Measurements from ENCODE around the gene MIDN.

MIDN gene

GRCh38 chr19:1219786-1220476 is 28.5 kb upstream of the MIDN start:
- TF ChIP-seq CTCF (IDR thresholded peaks at IDR 0.05) = no peak
- no peaks in the 10 kb centered on the region for H3K9me3 ChIP-seq
- H3K4me3 ChIP-seq (ENCODE audit: low read depth in 1 of 2, low read length in 1 of 2) = no peak overlapping the region
- H3K27me3 ChIP-seq = no peaks in the 10 kb centered on the region
- no peak overlapping the region for H3K27ac ChIP-seq
- H3K36me3 ChIP-seq = peaks cover 56% of the 10 kb centered on the region
- H3K4me1 ChIP-seq (ENCODE audit: control insufficient read depth in 1 of 2, insufficient read depth in 1 of 2, low read depth in 1 of 2, low read length in 1 of 2) = no peaks in the 10 kb centered on the region

- H3K27ac ChIP-seq = no peak overlapping the region
- no peaks in the 10 kb centered on the region for H3K27me3 ChIP-seq
- H3K4me3 ChIP-seq (ENCODE audit: low read depth in 1 of 2, low read length in 1 of 2) = no peak overlapping the region
- no peaks in the 10 kb centered on the region for H3K4me1 ChIP-seq (ENCODE audit: control insufficient read depth in 1 of 2, insufficient read depth in 1 of 2, low read depth in 1 of 2, low read length in 1 of 2)
- H3K9me3 ChIP-seq = no peaks in the 10 kb centered on the region
- no peak for TF ChIP-seq CTCF (IDR thresholded peaks at IDR 0.05)
- peaks cover 61% of the 10 kb centered on the region for H3K36me3 ChIP-seq
These were observed 27.9 kb upstream of the MIDN start for GRCh38 chr19:1220477-1220930.

- peak; percentile 20 for TF ChIP-seq CTCF (IDR thresholded peaks at IDR 0.05)
- Histone ChIP-seq H3K4me3 (ENCODE audit: low read depth in 1 of 2, low read length in 1 of 2) (no peak overlapping the region), H3K27me3 (no peaks in the 10 kb centered on the region), H3K4me1 (ENCODE audit: control insufficient read depth in 1 of 2, insufficient read depth in 1 of 2, low read depth in 1 of 2, low read length in 1 of 2) (no peaks in the 10 kb centered on the region), H3K27ac (no peak overlapping the region), H3K36me3 (peaks cover 66% of the 10 kb centered on the region), H3K9me3 (no peaks in the 10 kb centered on the region)
These were observed 27.1 kb upstream of the MIDN start for GRCh38 chr19:1220976-1221903.

- no peak overlapping the region for H3K27ac ChIP-seq
- no peak overlapping the region for H3K4me3 ChIP-seq (ENCODE audit: low read depth in 1 of 2, low read length in 1 of 2)
- H3K9me3 ChIP-seq = no peaks in the 10 kb centered on the region
- no peaks in the 10 kb centered on the region for H3K4me1 ChIP-seq (ENCODE audit: control insufficient read depth in 1 of 2, insufficient read depth in 1 of 2, low read depth in 1 of 2, low read length in 1 of 2)
- H3K36me3 ChIP-seq = peaks cover 71% of the 10 kb centered on the region
- no peak for TF ChIP-seq CTCF (IDR thresholded peaks at IDR 0.05)
- no peaks in the 10 kb centered on the region for H3K27me3 ChIP-seq
These were observed 26.5 kb upstream of the MIDN start for GRCh38 chr19:1221904-1222255.

GRCh38 chr19:1222394-1222793 is 26.0 kb upstream of the MIDN start:
- Histone ChIP-seq H3K4me1 (ENCODE audit: control insufficient read depth in 1 of 2, insufficient read depth in 1 of 2, low read depth in 1 of 2, low read length in 1 of 2) (no peaks in the 10 kb centered on the region), H3K27ac (no peak overlapping the region), H3K9me3 (no peaks in the 10 kb centered on the region), H3K36me3 (peaks cover 76% of the 10 kb centered on the region), H3K27me3 (no peaks in the 10 kb centered on the region), H3K4me3 (ENCODE audit: low read depth in 1 of 2, low read length in 1 of 2) (no peak overlapping the region)
- no peak for TF ChIP-seq CTCF (IDR thresholded peaks at IDR 0.05)

Measured in neutrophil (primary cell).